Mesendoderm (in vitro differentiated cells): ENCODE data around the gene PLEKHA1.

ENCODE experiments used
- DNase-seq: peaks from one replicate; pipeline ENCODE4 v3.0.0; 2013
- H2AK5ac ChIP-seq: 2 replicates; pipeline ENCODE4 v1.6.1; 2013; ENCODE audit warnings: low read length, inconsistent platforms
- H2BK120ac ChIP-seq: 2 replicates; pipeline ENCODE4 v1.6.1; 2013; ENCODE audit warnings: low read depth, mild to moderate bottlenecking, low read length, moderate library complexity, mixed read lengths
- H2BK15ac ChIP-seq: replicated peaks from 2 replicates; pipeline ENCODE4 v1.6.1; 2013; ENCODE audit warnings: low read depth, mild to moderate bottlenecking, moderate library complexity
- H2BK5ac ChIP-seq: 2 replicates; pipeline ENCODE4 v1.6.1; 2013; ENCODE audit warnings: low read length, inconsistent platforms
- H3K18ac ChIP-seq: 2 replicates; pipeline ENCODE4 v1.6.1; 2013; ENCODE audit warnings: mild to moderate bottlenecking, low read length, mixed read lengths
- H3K23ac ChIP-seq: one replicate; pipeline ENCODE4 v1.6.1; 2013; ENCODE audit warnings: low read length
- H3K27ac ChIP-seq: 2 replicates; pipeline ENCODE4 v1.5.1; 2013; ENCODE audit warnings: low read depth, mild to moderate bottlenecking, inconsistent platforms, low read length, moderate library complexity
- H3K27me3 ChIP-seq: 2 replicates; pipeline ENCODE4 v1.6.1; 2013; ENCODE audit warnings: low read length, control low read depth, mild to moderate bottlenecking, inconsistent platforms; ENCODE audit not compliant: insufficient read depth, poor library complexity
- H3K36me3 ChIP-seq: 2 replicates; pipeline ENCODE4 v1.6.1; 2013; ENCODE audit warnings: low read length, inconsistent platforms; ENCODE audit not compliant: control insufficient read depth, insufficient read depth
- H3K4ac ChIP-seq: one replicate; pipeline ENCODE4 v1.6.1; 2013; ENCODE audit warnings: low read depth, mild to moderate bottlenecking, low read length, moderate library complexity
- H3K4me1 ChIP-seq: 2 replicates; pipeline ENCODE4 v1.6.1; 2013; ENCODE audit warnings: low read depth, low read length, inconsistent platforms; ENCODE audit not compliant: control insufficient read depth
- H3K4me2 ChIP-seq: 2 replicates; pipeline ENCODE4 v1.6.1; 2013; ENCODE audit warnings: low read length
- H3K4me3 ChIP-seq: 2 replicates; pipeline ENCODE4 v1.5.1; 2013; ENCODE audit warnings: mild to moderate bottlenecking, low read length
- H3K56ac ChIP-seq: one replicate; pipeline ENCODE4 v1.6.1; 2013; ENCODE audit warnings: low read length
- H3K79me1 ChIP-seq: 2 replicates; pipeline ENCODE4 v1.6.1; 2013; ENCODE audit warnings: low read length, inconsistent platforms
- H3K79me2 ChIP-seq: 2 replicates; pipeline ENCODE4 v1.6.1; 2013; ENCODE audit warnings: mild to moderate bottlenecking, low read length; ENCODE audit not compliant: control insufficient read depth, insufficient read depth
- H3K9ac ChIP-seq: 2 replicates; pipeline ENCODE4 v1.6.1; 2013; ENCODE audit warnings: low read length, inconsistent platforms
- H4K5ac ChIP-seq: one replicate; pipeline ENCODE4 v1.6.1; 2013; ENCODE audit warnings: low read length
- H4K8ac ChIP-seq: one replicate; pipeline ENCODE4 v1.6.1; 2013; ENCODE audit warnings: low read depth, mild to moderate bottlenecking, control low read depth, low read length, moderate library complexity
- WGBS: extraction: QIAGEN DNeasy Blood & Tissue Kit; methylation state at CpG from one replicate; pipeline ENCODE4 v1.1.7; 2013; ENCODE audit warnings: low lambda C conversion rate, missing lambda C conversion rate; ENCODE audit not compliant: insufficient coverage; ENCODE audit errors: extremely low coverage; 5-methylcytosine and 5-hydroxymethylcytosine counted together

PLEKHA1 gene

GRCh38 chr10:122368502-122369254 lies 5.8 kb upstream of the PLEKHA1 start:
- Histone ChIP-seq H3K79me1 (no peaks in the 10 kb centered on the region), H3K4me2 (no peak overlapping the region), H3K4me1 (no peaks in the 10 kb centered on the region), H4K8ac (no peak overlapping the region), H3K27ac (no peak overlapping the region), H3K27me3 (no peaks in the 10 kb centered on the region), H3K9ac (no peak overlapping the region), H4K5ac (no peak overlapping the region), H2AK5ac (no peak overlapping the region), H3K79me2 (no peaks in the 10 kb centered on the region), H3K23ac (no peak overlapping the region), H3K4ac (no peak overlapping the region), H3K4me3 (no peak overlapping the region), H2BK120ac (no peak overlapping the region), H3K36me3 (no peaks in the 10 kb centered on the region), H2BK15ac (no peak overlapping the region), H3K56ac (no peak overlapping the region), H3K18ac (no peak overlapping the region), H2BK5ac (no peak overlapping the region)
- no CpG with 5 or more reads among the region's 13 CpGs for WGBS
- no peak for DNase-seq

GRCh38 chr10:122373108-122373507 lies 1.4 kb upstream of the PLEKHA1 start:
- H4K5ac ChIP-seq = no peak overlapping the region
- no peak for DNase-seq
- H2BK5ac ChIP-seq = no peak overlapping the region
- H3K27me3 ChIP-seq = no peaks in the 10 kb centered on the region
- H2BK15ac ChIP-seq = no peak overlapping the region
- no peak overlapping the region for H3K27ac ChIP-seq
- no peak overlapping the region for H3K18ac ChIP-seq
- no peak overlapping the region for H3K4ac ChIP-seq
- no peaks in the 10 kb centered on the region for H3K79me2 ChIP-seq
- peaks cover 2% of the 10 kb centered on the region for H3K79me1 ChIP-seq
- H3K36me3 ChIP-seq = no peaks in the 10 kb centered on the region
- no peak overlapping the region for H3K4me2 ChIP-seq
- no peak overlapping the region for H3K9ac ChIP-seq
- H4K8ac ChIP-seq = no peak overlapping the region
- no peak overlapping the region for H2BK120ac ChIP-seq
- no peak overlapping the region for H3K4me3 ChIP-seq
- no CpG with 5 or more reads among the region's 4 CpGs for WGBS
- no peaks in the 10 kb centered on the region for H3K4me1 ChIP-seq
- H3K56ac ChIP-seq = no peak overlapping the region
- no peak overlapping the region for H3K23ac ChIP-seq
- H2AK5ac ChIP-seq = no peak overlapping the region

DNA sequence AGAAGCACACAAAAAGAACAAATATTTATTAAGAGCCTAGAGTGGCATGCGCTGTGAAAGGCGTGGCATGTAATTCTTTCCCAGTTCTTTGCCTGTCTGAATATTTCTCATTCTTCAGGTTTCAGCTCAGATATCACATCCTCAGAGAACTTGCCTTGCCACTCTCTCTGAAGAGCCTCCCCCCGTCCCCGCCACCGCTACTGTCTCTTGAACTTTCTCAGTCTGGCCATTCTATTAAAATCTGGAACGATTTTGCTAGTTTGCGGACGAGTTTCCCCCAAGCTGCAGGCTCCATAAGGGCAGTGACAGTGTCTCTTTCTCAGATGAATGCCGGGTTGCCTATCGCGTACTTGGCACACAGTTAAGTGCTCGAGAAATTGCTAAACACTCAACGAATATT lies 787 bp upstream of the PLEKHA1 start:
- no peaks in the 10 kb centered on the region for H3K79me2 ChIP-seq
- peak overlapping the region; percentile 1 for H4K8ac ChIP-seq
- DNase-seq = peak; percentile 18
- no peak overlapping the region for H3K4ac ChIP-seq
- no peak overlapping the region for H3K23ac ChIP-seq
- H3K4me3 ChIP-seq = peak overlapping the region; percentile 43
- peak overlapping the region; percentile 57 for H3K9ac ChIP-seq
- no peaks in the 10 kb centered on the region for H3K36me3 ChIP-seq
- no peaks in the 10 kb centered on the region for H3K4me1 ChIP-seq
- H3K56ac ChIP-seq = peak overlapping the region; percentile 79
- H2AK5ac ChIP-seq = no peak overlapping the region
- no peak overlapping the region for H2BK15ac ChIP-seq
- WGBS = no CpG with 5 or more reads among the region's 13 CpGs
- H3K18ac ChIP-seq = no peak overlapping the region
- H3K4me2 ChIP-seq = peak overlapping the region; percentile 59
- H3K27me3 ChIP-seq = no peaks in the 10 kb centered on the region
- H4K5ac ChIP-seq = no peak overlapping the region
- peaks cover 2% of the 10 kb centered on the region for H3K79me1 ChIP-seq
- H2BK120ac ChIP-seq = no peak overlapping the region
- no peak overlapping the region for H3K27ac ChIP-seq
- no peak overlapping the region for H2BK5ac ChIP-seq

GRCh38 chr10:122374859-122375678 lies 561 bp downstream of the PLEKHA1 start:
- H3K4me3 ChIP-seq = peak overlapping the region; percentile 72
- H3K27me3 ChIP-seq = no peaks in the 10 kb centered on the region
- no peak overlapping the region for H3K4ac ChIP-seq
- no peaks in the 10 kb centered on the region for H3K4me1 ChIP-seq
- peaks cover 7% of the 10 kb centered on the region for H3K79me1 ChIP-seq
- no peak overlapping the region for H4K5ac ChIP-seq
- H3K36me3 ChIP-seq = no peaks in the 10 kb centered on the region
- no CpG with 5 or more reads among the region's 89 CpGs for WGBS
- peak overlapping the region; percentile 75 for H3K9ac ChIP-seq
- H3K4me2 ChIP-seq = peak overlapping the region; percentile 95
- no peak overlapping the region for H2BK5ac ChIP-seq
- H3K79me2 ChIP-seq = peaks cover 2% of the 10 kb centered on the region
- peak overlapping the region; percentile 69 for H3K18ac ChIP-seq
- H4K8ac ChIP-seq = no peak overlapping the region
- no peak overlapping the region for H2BK15ac ChIP-seq
- peak; percentile 62 for DNase-seq
- H2BK120ac ChIP-seq = no peak overlapping the region
- H3K23ac ChIP-seq = peak overlapping the region; percentile 66
- no peak overlapping the region for H2AK5ac ChIP-seq
- H3K56ac ChIP-seq = peak overlapping the region; percentile 90
- peak overlapping the region; percentile 80 for H3K27ac ChIP-seq

GRCh38 chr10:122375679-122376160 lies 1.2 kb downstream of the PLEKHA1 start:
- H3K36me3 ChIP-seq = no peaks in the 10 kb centered on the region
- no peaks in the 10 kb centered on the region for H3K27me3 ChIP-seq
- H2AK5ac ChIP-seq = no peak overlapping the region
- H3K79me2 ChIP-seq = peaks cover 4% of the 10 kb centered on the region
- H4K5ac ChIP-seq = no peak overlapping the region
- H2BK15ac ChIP-seq = no peak overlapping the region
- no peak for DNase-seq
- no peak overlapping the region for H3K18ac ChIP-seq
- no peak overlapping the region for H2BK5ac ChIP-seq
- no CpG with 5 or more reads among the region's 7 CpGs for WGBS
- H3K23ac ChIP-seq = no peak overlapping the region
- no peak overlapping the region for H2BK120ac ChIP-seq
- peak overlapping the region; percentile 95 for H3K4me2 ChIP-seq
- no peak overlapping the region for H4K8ac ChIP-seq
- H3K9ac ChIP-seq = peak overlapping the region; percentile 75
- H3K79me1 ChIP-seq = peaks cover 9% of the 10 kb centered on the region
- peak overlapping the region; percentile 90 for H3K56ac ChIP-seq
- H3K4me3 ChIP-seq = peak overlapping the region; percentile 72
- H3K27ac ChIP-seq = no peak overlapping the region
- no peaks in the 10 kb centered on the region for H3K4me1 ChIP-seq
- no peak overlapping the region for H3K4ac ChIP-seq
